ENCODE measurements around the gene ADCY4. TPM values are rescaled to one million over a fixed set of nuclear protein-coding genes. Genes with fewer than 3 reads are reported as not detected.

The ADCY4 gene
- total RNA-seq, 1 donor from 2014 or later, result 8.0 TPM

DNA sequence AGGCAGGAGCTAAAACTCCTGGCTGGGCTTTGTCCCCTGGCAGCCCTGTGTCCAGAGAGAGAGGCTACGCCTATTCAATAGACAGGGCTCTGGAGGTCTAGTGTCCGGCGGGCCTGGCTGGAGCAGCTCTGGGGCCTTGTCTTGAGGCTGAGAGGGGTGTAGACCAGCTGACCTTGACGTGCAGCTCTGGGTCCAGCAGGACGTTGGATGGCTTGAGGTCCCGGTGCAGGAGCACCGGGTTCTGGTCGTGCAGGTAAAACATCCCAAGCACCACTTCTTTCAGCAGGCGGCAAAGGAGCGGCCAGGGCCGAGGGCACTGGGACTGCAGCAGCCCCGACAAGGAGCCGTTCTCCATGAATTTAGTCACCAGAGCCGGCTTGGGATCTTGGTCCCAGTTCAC lies 4.0 kb upstream of the ADCY4 start:
- TF ChIP-seq, protein P1, sequence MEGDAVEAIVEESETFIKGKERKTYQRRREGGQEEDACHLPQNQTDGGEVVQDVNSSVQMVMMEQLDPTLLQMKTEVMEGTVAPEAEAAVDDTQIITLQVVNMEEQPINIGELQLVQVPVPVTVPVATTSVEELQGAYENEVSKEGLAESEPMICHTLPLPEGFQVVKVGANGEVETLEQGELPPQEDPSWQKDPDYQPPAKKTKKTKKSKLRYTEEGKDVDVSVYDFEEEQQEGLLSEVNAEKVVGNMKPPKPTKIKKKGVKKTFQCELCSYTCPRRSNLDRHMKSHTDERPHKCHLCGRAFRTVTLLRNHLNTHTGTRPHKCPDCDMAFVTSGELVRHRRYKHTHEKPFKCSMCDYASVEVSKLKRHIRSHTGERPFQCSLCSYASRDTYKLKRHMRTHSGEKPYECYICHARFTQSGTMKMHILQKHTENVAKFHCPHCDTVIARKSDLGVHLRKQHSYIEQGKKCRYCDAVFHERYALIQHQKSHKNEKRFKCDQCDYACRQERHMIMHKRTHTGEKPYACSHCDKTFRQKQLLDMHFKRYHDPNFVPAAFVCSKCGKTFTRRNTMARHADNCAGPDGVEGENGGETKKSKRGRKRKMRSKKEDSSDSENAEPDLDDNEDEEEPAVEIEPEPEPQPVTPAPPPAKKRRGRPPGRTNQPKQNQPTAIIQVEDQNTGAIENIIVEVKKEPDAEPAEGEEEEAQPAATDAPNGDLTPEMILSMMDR (conservative IDR thresholded peaks at IDR 0.05; ENCODE audit: low read depth, low read length), result no peak
- DNase-seq (ENCODE audit: low read depth), result no peak
- no peak overlapping the region for H3K4me3 ChIP-seq (ENCODE audit: low read depth, low read length)

DNA sequence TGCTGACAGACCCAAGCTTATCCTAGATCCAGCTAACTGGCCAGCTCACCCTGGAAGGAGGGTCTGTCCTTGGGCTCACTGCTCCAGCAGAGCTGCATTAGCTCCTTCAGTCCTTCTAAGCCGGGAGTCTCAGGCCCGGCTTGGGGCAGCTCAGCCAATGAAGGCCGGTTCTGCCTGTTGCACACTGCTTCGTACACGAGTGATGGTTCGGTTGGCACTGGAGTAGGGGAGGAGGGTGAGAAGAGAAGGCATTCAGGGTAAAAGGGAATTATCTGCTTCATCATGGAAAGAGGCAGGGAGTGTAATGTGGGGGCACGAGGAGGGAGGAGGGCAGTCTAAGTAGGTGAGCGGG lies 2.9 kb upstream of the ADCY4 start:
- TF ChIP-seq, protein P1 (conservative IDR thresholded peaks at IDR 0.05; ENCODE audit: low read depth, low read length), result no peak
- H3K4me3 ChIP-seq (ENCODE audit: low read depth, low read length), result no peak overlapping the region
- no peak for DNase-seq (ENCODE audit: low read depth)

DNA sequence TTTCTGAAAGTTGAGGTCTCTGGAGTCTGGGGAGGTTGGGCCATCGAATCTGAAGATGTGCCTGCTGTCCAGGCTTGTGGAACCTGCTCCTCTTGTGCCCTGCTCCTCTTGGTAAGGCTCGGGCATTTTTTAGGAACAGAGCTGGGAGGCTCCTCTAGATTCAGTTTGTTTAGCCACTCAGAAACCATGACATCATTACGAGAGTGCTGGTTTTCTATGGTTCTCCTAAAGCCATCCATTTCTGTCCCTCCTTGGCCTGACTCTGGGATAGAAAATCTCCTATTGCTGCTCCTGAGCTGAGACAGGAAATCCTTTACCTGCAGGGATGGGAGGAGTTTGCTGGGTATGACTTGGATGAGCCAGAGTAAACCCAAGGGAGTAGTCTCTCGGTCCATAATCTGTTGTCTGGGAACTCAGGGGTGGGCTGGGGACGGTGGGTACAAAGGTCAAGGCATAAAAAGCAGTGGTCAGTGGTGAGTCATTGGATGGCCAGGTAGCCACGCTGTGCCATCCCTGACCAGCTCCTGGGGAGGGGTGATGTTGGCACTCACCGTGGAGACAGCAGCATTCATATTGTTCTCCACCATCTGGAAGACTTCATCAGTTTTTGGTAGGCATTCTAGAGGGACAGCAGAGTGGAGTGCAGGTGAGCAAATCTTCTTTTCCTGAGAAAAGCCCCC lies 2.4 kb upstream of the ADCY4 start:
- DNase-seq (ENCODE audit: low read depth), result no peak
- TF ChIP-seq, protein P1 (conservative IDR thresholded peaks at IDR 0.05; ENCODE audit: low read depth, low read length), result no peak
- no peak overlapping the region for H3K4me3 ChIP-seq (ENCODE audit: low read depth, low read length)

DNA sequence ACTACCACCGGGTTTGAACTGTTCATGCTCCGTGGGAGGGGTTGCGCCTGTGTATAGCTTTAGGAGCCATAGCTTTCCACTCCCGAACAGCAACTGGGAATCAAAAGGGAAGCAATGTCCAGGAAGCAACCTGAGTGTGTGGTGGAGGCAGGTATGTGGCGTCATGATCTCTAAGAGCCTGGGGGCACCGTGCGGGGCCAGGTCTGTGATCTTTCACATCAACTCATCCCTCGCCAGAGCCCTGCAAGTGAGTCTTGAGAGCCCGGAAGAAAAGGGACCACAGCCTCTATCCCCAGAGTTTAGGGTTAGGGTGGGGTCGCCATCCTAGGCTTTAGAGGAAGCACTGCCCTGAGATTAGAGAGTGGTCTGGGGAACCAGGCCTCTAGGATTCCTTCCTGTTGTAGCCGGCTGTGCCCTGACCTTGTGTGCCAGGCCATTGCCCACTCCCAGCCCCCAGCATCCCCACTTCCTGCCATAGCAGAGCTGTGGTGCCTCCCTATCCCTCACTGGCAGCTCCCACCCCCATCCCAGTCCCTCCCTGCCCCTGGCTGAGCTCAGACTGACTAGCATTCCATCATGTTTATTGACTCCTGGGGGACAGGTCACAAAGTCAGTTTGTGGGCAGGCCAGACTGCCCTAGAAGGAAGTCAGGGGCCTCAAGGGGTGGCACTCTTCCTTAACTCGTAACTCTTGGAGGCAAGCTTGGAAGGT lies 745 bp upstream of the ADCY4 start:
- no peak for DNase-seq (ENCODE audit: low read depth)
- TF ChIP-seq, protein P1 (conservative IDR thresholded peaks at IDR 0.05; ENCODE audit: low read depth, low read length), result no peak
- H3K4me3 ChIP-seq (ENCODE audit: low read depth, low read length), result no peak overlapping the region

DNA sequence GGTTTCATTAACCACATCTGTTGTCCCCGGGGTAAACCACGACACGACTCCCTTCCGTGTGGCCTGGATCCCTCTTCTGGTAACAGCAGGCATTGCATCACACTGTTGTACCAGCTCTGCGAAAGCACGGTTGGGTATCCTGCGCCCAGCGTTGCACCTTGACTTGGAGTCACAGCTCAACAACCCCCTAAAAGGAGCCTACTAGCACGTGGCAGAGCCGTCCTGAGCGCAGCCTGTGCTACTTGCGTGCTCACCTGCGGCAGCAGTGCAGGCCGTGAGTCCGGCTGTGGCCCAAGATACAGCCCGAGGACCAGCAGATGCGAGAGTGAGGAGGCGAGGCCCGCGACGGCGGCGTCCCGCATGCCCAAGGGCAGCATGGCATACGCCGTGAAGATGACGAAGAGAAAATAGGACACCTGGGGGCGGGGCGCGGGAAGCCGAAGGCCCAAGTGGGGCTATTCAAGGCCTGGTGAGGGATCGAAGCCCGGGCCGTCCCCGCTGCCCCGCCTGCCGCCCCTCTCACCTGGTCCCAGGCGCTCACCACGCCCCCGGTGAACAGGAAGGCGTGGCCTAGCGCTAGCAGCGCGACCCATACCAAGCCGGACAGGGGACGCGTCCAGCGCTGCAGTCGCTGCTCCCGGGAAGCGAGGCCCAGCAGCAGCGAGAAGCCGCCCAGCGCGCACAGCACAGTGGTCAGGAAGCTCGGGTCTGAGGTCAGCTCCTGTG lies 2.4 kb downstream of the ADCY4 start:
- H3K4me3 ChIP-seq (ENCODE audit: low read depth, low read length), result peak overlapping the region; percentile 6
- no peak for DNase-seq (ENCODE audit: low read depth)

DNA sequence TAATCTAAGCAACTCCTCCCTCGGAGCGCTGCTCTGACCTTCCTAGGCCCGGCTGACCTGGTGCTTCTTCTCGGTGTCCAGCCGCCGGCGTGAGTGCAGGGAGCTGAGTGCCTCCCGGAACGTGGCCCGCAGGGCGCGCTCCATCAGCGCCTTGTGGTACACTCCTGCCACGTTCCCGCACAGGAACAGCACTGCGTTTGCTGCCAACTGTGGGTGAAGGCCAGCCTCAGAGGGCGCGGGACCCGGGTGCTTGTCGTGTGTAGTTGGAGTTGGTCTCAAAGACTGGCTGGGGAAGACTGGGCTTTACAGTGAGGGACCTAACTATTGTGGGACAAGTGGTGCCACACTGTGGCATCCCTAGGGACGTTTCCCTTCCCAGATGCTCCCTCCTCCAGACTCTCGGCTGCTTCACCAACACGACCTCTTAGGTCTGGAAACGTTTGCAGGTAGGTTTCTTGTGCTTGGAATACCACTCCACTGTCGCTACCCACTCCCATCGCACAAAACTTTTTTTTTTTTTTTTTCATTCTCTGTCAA lies 3.1 kb downstream of the ADCY4 start:
- DNase-seq (ENCODE audit: low read depth), result no peak
- TF ChIP-seq, protein P1 (conservative IDR thresholded peaks at IDR 0.05; ENCODE audit: low read depth, low read length), result no peak
- no peak overlapping the region for H3K4me3 ChIP-seq (ENCODE audit: low read depth, low read length)

More for the DNA sequence above, 2.4 kb downstream of the ADCY4 start:
- TF ChIP-seq, protein P1 (conservative IDR thresholded peaks at IDR 0.05; ENCODE audit: low read depth, low read length), result peak; percentile 83

Data from epithelial cell of proximal tubule (primary cell).